GM21447 (cell line): ENCODE results near the gene SMG6.

Source experiments
- ATAC-seq: cut with Tn5 transposase; IDR thresholded peaks from one replicate; pipeline ENCODE4 v1.9.1; 2021; ENCODE audit not compliant: unreplicated experiment

Gene SMG6

DNA sequence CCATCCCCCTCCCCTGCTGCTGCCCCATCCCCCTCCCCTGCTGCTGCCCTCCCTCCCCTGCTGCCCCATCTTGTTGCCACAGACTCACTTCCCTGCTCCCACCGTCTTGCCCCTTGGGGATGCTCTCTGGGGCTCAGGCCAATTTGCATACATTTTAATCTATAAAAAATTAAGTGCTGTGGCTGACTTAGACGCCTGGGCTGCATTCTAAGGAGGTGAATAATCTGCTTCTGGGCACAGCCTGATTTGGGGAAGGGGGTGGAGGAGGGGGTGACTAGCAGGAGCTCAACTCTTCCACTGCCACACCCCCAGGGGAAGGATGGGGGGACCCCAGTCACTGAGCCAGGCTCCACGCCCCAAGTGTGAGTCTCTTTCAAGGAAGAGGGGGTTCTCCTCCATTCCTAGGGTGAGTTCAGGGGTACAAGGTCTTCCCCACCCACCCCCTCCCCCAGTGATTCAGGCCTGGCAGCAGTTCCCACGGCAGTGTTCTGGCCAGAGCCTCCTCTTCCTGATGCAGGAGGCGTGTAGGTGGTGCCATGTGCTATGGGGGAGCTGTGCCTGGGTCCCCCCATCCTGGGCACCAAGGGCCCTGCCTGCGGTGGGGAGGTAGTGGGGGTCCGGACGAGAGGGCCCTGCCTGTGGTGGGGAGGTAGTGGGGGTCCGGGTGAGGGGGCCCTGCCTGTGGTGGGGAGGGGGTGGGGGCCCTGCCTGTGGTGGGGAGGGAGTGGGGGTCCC is 268.6 kb downstream of the SMG6 start:
- no peak for ATAC-seq

DNA sequence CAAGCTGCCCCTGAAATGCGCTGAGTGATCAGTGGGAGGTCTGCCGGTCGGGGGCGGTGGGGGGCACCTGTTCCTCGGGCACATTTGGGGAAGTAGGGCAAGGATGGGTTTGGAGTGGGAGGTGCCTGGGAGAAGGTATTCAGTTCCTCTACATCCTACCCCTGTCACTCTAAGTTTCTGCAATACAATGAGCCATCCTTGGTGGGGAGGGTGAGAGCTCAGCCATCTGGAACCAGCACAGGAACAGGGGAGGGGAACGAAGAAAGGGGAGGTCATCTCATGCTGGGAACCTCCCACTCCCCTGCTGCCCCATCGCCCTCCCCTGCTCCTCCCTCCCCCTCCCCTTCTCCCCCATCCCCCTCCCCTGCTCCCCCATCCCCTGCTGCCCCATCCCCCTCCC is 269.4 kb downstream of the SMG6 start:
- no peak for ATAC-seq

DNA sequence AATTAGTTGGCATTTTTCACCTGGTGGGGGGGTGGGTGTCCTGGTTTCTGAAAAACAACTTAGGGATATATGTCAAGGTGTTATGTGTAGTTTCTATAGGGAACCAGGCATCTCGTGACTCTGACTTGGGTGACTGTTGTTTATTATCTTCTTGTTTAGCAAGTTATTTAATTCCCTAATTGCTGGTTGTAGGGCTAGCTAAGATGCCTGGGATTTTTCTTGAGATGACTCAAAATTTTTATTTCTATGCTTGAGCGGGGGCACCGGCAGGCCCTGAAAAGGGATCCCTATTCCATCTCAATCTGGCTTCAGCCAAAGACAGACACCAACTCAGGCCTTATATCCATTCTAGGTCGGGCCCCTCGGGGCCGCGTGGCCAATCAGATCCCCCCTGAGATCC is 270.4 kb downstream of the SMG6 start:
- ATAC-seq = no peak

DNA sequence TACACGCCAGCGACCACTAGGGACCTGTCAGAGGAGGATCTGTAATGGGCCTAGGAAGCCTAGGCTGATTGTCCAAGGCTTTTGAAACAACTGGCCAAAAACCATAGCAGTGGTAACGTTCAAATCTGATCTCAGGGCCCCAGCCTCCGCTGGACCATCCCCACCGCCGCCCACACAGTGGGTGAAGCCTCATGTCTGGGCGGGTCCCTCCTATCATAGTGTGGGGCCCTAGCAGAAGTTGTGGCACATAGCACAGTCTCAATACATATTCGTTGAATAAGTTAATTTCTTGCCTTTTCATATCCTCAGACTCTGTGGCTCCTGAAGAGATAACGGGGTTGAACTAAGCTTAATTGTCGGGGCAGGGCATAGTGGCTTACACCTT is 272.8 kb downstream of the SMG6 start:
- ATAC-seq = no peak

DNA sequence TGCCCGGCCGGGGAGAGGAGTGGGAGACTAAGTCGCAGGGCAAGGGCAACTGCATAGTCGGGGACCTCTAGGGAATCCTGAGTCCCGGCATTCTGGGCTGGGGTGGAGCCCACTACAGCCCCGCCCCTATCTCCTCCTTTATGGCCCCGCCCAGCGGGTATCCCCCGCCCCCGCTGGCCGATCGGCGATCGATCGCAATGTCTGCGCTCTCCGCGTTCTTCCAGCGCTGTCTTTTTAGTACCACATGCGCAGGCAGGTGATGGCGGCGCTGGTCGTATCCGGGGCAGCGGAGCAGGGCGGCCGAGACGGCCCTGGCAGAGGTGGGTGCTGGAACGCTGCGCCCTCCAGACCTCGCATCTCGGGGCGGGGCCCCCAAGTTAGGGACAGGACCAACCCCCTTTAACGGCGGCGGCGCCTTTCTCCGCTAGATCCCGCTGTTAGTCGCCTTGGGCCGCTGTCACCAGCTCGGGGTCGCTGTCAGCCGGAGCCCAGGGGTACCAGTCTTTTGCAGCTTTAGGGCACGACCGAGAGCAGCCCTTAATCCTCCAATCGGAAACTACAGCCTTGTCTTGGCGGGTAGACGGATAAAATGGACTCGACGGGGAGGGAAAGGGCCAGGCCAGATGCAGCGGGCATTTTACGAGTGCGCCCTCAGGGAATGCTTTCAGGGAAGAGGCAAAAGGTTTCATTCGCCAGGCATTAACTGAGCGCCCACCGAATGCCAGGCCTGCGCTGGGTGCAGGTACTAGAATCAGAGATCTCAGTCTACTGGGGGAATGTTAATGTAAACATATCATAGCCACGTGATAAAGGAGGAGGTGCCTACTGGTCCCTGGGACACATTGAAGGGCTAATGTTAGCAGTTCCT is 273.4 kb downstream of the SMG6 start, which contains the start of gene DPH1:
Gene DPH1, plus strand, starts transcription at position 243 of the 868 bp plus-strand sequence. Its CDS starts 17 bp downstream, at position 260.
- ATAC-seq = peak; percentile 80

DNA sequence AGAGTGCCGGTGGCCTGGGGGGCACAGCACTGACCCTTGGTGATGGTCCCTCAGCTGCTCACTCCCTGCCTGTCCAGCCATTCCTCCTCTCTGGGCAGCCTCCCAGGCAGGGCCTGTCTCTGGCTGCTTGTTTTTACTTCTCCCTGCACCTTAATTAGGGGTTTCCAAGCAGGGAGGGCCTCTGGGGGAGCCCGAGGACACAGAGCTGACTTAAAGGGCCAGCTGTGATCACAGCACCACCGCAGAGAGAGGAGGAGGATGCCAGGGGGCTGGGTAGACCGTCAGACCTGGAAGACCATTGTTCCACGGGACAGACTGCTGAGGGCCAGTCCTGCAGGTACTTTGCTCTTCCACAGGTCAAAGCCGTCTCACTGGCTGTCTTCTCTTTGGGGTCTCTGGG is 274.8 kb downstream of the SMG6 start:
- no peak for ATAC-seq

DNA sequence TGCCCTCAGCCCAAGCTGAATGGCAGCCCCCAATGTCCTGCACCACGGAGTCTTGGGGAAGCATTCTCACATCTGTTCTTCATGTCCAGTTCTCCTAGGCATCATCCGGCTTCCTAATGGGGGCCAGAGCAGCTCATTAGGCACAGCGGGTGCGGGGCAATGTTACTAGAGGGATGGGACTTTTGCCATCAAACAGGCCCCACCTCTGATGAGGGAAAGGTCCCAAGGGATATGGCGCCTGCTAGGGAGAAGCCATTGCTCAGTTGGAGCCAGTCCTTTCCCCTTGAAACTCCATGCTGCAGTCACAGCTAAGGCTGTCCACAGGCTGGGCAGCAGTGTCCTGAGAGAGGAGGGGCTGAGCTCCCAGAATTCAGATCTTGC is 275.4 kb downstream of the SMG6 start:
- no peak for ATAC-seq

DNA sequence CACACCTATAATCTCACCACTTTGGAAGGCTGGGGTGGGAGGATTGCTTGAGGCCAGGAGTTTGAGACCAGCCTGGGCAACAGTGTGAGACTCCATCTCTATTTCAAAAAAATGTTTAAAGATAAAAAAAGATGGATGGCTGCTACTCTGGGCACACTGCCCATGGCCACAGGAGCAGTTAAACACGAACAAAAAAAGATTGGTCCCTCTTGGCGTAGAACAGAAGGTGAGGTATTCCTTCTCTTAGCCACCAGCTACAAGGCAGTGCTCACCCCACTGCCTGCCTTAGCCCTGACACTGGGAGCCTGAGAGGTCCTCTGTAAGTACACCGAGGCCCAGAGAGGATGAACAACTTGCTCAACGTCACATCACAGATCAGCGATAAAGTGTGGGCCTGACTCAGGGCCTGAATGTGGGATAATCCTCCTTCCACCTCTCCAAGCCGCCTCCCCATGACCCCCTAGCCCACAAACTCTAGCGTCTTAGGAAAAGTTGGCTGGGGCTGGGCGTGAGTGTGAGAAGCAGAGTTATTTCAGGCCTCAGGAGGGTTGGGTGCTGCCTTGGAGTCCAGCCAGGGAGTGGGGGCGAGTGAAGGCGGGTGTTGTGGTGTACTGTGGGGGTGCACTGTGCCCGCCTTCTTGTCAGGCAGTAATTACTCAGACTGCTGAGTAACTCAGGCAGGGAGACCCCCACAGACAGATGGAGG is 275.9 kb downstream of the SMG6 start:
- ATAC-seq = no peak

DNA sequence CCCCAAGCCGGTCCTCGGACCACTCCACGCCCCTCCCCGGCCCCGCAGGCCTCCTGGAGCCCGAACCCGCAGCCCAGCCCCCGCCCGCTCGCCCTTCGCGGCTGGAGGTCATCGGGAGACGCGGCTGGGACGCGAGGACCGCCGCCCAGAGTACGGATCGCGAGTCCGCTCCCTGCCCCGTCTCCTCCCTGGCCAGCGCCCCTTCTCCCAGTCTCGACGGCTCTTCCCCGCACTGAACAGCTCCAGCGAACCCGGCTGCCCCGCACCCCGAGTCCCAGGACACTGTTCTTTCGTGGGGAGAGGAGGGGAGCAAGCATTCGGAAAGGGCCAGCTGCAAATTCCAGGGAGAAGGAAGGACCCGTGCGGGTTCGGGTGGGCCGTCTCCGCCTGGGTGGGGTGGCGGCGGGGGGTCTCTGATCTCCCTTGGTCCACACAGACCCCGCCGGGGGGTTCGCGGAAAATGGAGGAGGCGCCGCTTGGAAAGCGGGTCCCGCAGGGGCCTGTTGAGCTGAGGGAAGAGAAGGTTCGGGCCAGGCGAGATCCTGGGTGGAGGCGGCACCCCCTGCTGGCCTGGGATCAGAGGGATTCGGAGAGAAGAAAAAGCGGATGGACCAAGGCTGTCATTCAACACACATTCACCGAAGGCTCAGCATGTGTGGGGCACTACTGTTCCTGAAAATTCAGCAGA is 277.8 kb downstream of the SMG6 start:
- no peak for ATAC-seq

DNA sequence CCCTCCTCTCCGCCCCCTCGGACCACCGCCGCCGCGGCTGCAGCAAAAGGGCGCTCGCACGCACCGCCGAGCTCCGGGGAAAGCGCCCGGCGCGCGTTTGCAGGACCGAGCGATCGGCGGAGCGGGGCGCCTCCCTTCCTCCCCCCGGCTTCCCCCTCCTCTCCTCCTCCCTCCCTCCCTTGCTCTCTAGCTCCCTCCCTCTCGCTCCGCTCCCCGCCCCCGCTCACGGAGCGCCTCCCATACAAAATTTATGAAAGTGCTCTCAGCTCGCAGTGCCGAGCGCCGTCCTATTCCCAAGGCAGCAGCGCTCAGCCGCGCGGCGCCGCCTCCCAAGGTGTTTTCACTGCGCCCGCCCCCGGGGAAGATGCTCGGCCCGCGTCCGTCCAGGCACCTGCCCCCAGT is 278.4 kb downstream of the SMG6 start, which contains the start of gene RTN4RL1:
Gene RTN4RL1, minus strand, starts transcription at position 115 of the 402 bp plus-strand sequence. CDS start 469 bp downstream, outside the sequence.
- ATAC-seq = no peak

DNA sequence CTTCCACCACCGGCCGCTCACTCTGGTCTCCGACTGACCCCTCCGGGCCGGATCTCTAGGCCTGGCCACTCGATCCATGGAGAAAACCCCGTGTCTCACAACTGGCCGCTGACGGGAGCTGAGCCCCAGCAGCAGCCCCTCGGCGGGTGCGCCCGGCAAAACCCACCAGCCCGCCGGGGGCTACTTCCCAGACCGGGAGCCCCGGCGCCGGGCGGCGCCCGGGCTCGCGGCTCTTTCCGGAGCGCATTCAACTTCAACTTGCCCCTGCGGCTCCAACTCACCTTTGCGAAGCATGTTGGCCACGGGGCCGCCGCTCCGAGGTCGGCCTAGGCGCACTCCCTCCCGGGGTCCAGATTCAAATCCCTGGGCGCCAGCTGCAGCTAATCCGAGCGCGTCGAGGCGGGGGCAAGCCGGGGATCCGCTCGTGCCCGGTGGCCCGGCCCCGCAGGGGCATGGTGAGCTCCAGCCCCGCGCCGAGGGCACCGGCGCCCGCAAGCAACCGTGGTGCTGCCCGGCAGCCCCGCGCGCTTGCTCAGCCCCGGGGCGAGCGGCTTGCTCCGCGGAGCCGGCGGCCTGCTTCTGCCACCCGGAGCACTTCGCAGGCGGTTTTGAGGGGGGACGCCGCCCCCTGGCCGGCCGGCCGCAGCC is 278.9 kb downstream of the SMG6 start:
- no peak for ATAC-seq

DNA sequence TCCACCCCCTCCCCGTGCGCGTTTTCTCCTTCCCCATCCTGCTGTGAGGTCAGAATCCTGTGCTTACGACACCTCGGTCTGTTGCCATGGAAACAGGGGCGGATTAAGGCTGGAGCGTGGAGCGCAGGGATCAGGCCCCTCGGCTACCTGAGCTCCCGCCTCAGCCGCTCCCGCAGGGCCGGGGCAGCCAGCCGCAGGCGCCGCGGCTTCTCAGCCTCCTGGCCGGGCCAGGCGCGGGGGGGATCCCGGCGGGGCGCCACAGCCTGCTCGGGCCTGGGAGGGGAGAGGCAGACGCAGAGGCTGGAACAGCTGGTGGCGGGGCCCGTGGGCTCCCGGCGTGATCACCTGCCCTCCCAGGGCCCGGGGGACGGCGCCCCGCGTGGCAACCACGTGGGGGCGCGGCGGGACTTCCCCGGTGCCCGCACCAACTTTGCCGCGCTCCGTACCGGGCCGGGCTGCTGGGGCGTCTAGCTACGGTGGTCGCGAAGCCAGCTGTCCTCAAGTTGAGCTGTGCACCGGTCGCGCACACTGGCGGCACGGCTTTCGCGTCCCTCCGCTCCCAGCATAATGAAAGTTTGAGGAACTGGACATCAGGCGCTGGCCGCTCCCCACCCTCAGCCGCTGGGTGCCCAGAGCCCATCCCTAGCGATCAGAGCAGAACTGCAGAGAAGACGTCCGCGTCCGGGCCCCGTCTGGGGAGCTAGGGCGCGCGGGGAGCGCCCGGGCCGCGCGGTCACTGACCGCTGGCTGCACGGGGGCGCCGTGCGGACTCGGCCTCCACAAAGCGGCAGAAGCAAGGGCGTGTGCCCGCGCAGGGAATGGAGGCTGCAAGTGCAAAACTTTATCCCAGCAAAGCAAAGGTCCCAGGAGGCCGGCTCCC is 279.7 kb downstream of the SMG6 start:
- ATAC-seq = no peak

DNA sequence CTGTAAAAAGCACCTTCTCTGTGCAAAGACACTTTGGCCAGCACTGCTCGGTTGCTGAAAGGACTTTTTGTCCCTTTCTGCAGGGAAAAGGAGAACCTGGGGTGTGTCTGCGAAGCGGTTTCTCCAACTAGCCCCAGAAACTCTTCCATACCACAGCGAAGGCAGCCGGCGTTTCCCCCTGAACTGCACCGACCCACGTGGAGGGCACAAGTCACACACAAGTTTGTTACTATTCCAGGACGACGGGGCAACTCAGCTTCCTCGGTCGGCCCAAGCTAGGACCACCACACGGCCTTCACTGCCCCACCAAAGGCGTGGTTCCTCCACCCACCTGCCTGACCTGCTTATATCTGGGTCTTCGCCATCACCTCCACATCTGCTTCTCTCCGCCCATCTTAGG is 280.3 kb downstream of the SMG6 start:
- ATAC-seq = no peak

DNA sequence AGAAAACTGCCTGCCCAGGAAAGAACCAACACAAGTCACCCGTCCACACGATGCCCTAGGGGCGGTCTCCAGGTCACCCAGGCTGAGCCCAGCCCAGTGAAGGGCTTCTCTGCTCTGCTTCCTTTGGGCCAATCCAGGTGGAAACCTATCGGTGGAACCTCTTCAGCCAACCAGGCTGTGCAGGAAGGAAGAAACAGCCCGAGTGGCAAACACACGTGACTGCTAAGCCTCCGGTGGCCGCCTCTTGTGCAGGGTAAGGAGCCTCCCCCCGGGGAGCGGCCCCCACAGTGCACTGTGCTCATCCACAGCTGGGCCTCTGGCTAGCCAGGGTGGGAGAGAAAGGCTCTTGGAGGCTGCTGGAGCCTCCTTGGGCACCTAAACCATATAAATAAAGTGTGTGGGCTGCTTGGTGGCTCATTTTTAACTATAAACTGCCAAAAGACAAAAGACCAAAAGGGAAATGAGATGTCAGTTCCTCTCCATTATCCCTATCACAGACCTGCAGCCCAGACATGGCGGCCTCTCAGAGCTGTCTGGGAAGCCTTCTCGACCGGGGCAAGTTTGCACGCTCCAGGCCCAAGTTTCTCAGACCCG is 280.8 kb downstream of the SMG6 start:
- no peak for ATAC-seq

DNA sequence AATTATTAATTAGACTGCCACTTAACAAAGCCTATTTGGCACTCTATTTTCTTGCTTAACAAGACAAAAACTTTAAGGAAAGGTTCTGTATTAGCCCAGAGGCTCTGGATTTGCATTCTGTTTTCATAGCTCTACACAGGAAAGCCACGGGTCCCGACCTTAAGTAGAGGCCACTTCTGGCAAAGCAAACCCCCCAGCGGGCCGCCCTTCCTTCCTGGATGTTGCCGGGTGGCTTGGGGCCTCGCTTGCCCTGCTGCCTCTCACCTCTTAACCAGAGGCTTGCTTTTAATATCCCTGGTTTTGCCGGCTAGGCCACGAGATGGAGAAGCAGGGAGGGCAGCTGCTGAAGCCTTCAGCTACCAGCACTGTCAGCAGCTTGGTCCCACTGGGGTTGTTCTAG is 282.9 kb downstream of the SMG6 start:
- ATAC-seq = no peak

DNA sequence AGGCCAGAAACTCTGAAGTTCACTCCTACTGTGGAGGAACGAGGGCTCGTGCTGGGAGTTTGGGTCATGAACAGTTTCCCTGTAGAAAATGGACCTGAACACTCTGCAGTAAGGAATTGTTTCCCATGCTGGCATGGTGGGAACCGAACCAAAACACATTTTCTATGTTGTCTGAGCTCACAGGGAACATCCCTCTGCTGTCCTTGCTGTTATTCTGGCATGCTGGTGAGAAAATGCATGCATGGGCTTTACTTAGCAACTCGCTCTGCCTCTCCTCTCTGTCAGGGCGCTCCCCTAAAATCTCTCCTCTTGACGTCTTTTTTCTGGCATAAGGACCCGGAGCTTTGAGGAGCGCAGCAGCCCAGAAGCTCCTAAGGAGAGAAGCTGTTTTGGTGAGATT is 283.9 kb downstream of the SMG6 start:
- no peak for ATAC-seq

DNA sequence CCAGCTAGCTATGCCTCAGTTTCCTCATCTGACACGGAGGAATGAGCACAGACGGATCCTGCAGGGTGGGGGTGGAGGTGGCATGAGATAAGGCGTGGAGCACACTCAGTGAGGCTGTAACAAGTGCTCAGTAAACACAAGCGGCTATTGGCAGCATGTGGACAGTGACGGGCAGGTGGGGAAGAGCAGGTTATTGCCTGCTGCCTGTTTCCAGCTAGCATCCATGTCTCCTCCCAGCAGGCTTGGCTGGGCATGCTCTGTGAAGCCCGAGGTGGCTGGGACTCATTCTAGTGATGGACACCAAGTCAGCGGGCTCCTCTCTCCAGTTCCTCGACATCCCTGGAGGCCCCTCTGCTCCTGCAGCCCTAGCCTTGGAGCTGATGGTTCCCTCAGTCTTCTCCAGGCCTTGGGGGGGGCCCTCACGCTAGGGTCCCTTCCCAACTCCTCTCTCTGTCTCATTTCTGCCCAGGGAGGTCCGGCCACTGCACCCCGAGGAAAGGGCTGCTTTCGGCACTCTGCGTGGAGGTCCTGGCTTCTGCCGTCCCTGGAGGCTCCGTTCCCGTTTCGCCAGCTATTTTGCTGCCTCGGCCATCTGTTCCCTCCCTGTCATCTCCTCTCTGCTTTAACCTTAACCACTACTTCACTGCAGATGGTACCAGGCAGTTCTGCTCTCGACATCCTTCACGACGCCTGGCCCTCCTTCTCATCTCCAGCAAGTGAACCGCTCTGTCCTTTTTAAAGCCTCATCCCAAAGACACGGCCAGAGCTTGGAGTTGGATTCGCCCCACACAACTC is 284.7 kb downstream of the SMG6 start:
- no peak for ATAC-seq

DNA sequence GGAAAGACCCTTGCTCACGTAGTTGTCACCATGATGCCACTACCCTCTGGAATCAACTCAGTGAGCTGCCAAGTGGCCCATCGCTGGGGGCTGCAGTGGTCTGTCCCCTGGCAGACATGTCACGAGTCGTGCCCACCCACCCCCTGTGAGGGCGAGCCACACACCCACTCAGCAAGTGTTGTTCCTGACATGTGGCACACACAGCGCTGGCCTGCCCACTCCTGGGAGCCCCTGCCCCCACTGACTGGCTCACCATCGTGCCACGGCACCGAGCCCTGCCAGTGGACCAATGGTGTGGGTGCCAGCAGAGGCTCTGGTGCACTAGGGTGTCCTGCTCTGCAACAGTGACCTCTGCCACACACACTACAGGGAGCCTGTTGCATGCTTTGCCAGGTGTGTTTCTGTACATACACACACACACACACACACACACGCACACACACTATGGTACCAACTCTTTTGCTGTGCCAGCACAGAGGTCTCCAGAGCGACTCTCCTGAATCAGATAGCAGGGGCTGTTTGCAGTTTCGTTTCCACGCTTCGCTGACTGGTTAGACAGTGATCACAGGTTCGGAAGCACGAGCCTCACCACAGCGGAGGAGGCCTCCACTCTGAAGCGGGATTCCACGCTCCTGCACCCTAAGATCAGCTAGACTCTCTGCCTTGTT is 286.2 kb downstream of the SMG6 start:
- no peak for ATAC-seq
